Neuronal stem cell (in vitro differentiated cells): Measurements from ENCODE around the gene FUT3.

Experiments
- DNase-seq: peaks from one replicate; pipeline ENCODE4 v3.0.0-alpha.2; 2013; ENCODE audit warnings: low spot score
- H2AFZ ChIP-seq: one replicate; pipeline ENCODE4 v1.6.1; 2013; ENCODE audit warnings: mild to moderate bottlenecking, low read length, inconsistent platforms
- H2AK5ac ChIP-seq: 2 replicates; pipeline ENCODE4 v1.6.1; 2013; ENCODE audit warnings: low read depth, mild to moderate bottlenecking, inconsistent platforms, low read length, moderate library complexity, mixed read lengths
- H2BK120ac ChIP-seq: 2 replicates; pipeline ENCODE4 v1.6.1; 2013; ENCODE audit warnings: low read depth, mild to moderate bottlenecking, inconsistent platforms, low read length, moderate library complexity, mixed read lengths
- H2BK12ac ChIP-seq: one replicate; pipeline ENCODE4 v1.6.1; 2013; ENCODE audit warnings: low read length, inconsistent platforms
- H2BK15ac ChIP-seq: 2 replicates; pipeline ENCODE4 v1.6.1; 2013; ENCODE audit warnings: mild to moderate bottlenecking, low read length, inconsistent platforms, mixed read lengths
- H2BK5ac ChIP-seq: one replicate; pipeline ENCODE4 v1.6.1; 2013; ENCODE audit warnings: inconsistent platforms, mild to moderate bottlenecking, low read length, moderate library complexity
- H3K14ac ChIP-seq: one replicate; pipeline ENCODE4 v1.6.1; 2013; ENCODE audit warnings: low read length, inconsistent platforms
- H3K18ac ChIP-seq: 2 replicates; pipeline ENCODE4 v1.6.1; 2013; ENCODE audit warnings: low read length, inconsistent platforms
- H3K23ac ChIP-seq: 2 replicates; pipeline ENCODE4 v1.6.1; 2013; ENCODE audit warnings: low read depth, mild to moderate bottlenecking, mixed read lengths, low read length, inconsistent platforms; ENCODE audit not compliant: poor library complexity
- H3K27ac ChIP-seq: replicated peaks from 3 replicates; pipeline ENCODE4 v1.5.1; 2013; ENCODE audit warnings: low read length, inconsistent platforms
- H3K27me3 ChIP-seq, 3 experiments: 2 replicates each; pipeline ENCODE4 v1.6.1; 2013; ENCODE audit warnings: low read length in 3 of 3, mild to moderate bottlenecking in 2 of 3, inconsistent platforms in 1 of 3, low read depth in 1 of 3, mixed read lengths in 1 of 3, moderate library complexity in 1 of 3; ENCODE audit not compliant: control insufficient read depth in 3 of 3, insufficient read depth in 3 of 3
- H3K36me3 ChIP-seq, 2 donors: replicated peaks in 1 of 2; 2 replicates each; pipeline ENCODE4 v1.6.1; 2013; ENCODE audit warnings: low read length in 2 of 2; ENCODE audit not compliant: control insufficient read depth in 2 of 2, insufficient read depth in 2 of 2
- H3K4ac ChIP-seq: 2 replicates; pipeline ENCODE4 v1.6.1; 2013; ENCODE audit warnings: inconsistent platforms, mild to moderate bottlenecking, low read length, moderate library complexity
- H3K4me1 ChIP-seq, 2 donors: 1 replicate in 1 of 2; 2 replicates in 1 of 2; pipeline ENCODE4 v1.6.1; 2013; ENCODE audit warnings: low read length in 2 of 2, low read depth in 1 of 2; ENCODE audit not compliant: control insufficient read depth in 2 of 2, insufficient read depth in 1 of 2
- H3K4me2 ChIP-seq: one replicate; pipeline ENCODE4 v1.6.1; 2013; ENCODE audit warnings: mild to moderate bottlenecking, low read length, inconsistent platforms; ENCODE audit not compliant: insufficient read depth, poor library complexity, severe bottlenecking
- H3K4me3 ChIP-seq, 2 donors: 2 replicates each; pipeline ENCODE4 v1.5.1; 2013; ENCODE audit warnings: low read length in 2 of 2, mild to moderate bottlenecking in 2 of 2, inconsistent platforms in 1 of 2, moderate library complexity in 1 of 2
- H3K79me1 ChIP-seq: one replicate; pipeline ENCODE4 v1.6.1; 2013; ENCODE audit warnings: low read depth, mild to moderate bottlenecking, inconsistent platforms, low read length, moderate library complexity
- H3K9ac ChIP-seq: one replicate; pipeline ENCODE4 v1.6.1; 2013; ENCODE audit warnings: mild to moderate bottlenecking, low read depth, low read length, inconsistent platforms; ENCODE audit not compliant: poor library complexity
- H3K9me3 ChIP-seq, 2 donors: replicated peaks in 1 of 2; 2 replicates each; pipeline versions ENCODE3 to v1.6.1; 2013; ENCODE audit warnings: low read length in 2 of 2, mild to moderate bottlenecking in 2 of 2, inconsistent platforms in 1 of 2, low read depth in 1 of 2, mixed read lengths in 1 of 2, moderate library complexity in 1 of 2; ENCODE audit not compliant: control insufficient read depth in 2 of 2, insufficient read depth in 1 of 2
- H4K8ac ChIP-seq: one replicate; pipeline ENCODE4 v1.6.1; 2013; ENCODE audit warnings: low read depth, mild to moderate bottlenecking, inconsistent platforms, low read length, moderate library complexity
- H4K91ac ChIP-seq: one replicate; pipeline ENCODE4 v1.6.1; 2013; ENCODE audit warnings: low read length, low read depth, mild to moderate bottlenecking, inconsistent platforms; ENCODE audit not compliant: poor library complexity
- WGBS, 2 donors: extraction: QIAGEN DNeasy Blood & Tissue Kit; methylation state at CpG; one replicate each; pipeline ENCODE4 v1.1.7; 2013; ENCODE audit warnings: missing lambda C conversion rate in 2 of 2, mixed read lengths in 1 of 2; ENCODE audit not compliant: insufficient read length in 2 of 2, insufficient replicate concordance in 1 of 2; ENCODE audit errors: extremely low coverage in 2 of 2; 5-methylcytosine and 5-hydroxymethylcytosine counted together

FUT3 gene

GRCh38 chr19:5881543-5882299, 30.5 kb upstream of the FUT3 start:
- H3K27me3 ChIP-seq = no peaks in the 10 kb centered on the region
- DNase-seq = no peak
- no peak overlapping the region for H2AK5ac ChIP-seq
- no peak overlapping the region for H3K9ac ChIP-seq
- no peak overlapping the region for H3K4ac ChIP-seq
- H4K91ac ChIP-seq = no peak overlapping the region
- H3K4me3 ChIP-seq = no peak overlapping the region
- H2BK12ac ChIP-seq = no peak overlapping the region
- no peak overlapping the region for H2AFZ ChIP-seq
- peak overlapping the region; percentile 85 for H3K23ac ChIP-seq
- peak overlapping the region; percentile 17 for H3K18ac ChIP-seq
- no peak overlapping the region for H2BK5ac ChIP-seq
- no peak overlapping the region for H2BK15ac ChIP-seq
- no peaks in the 10 kb centered on the region for H3K79me1 ChIP-seq
- no peaks in the 10 kb centered on the region for H3K36me3 ChIP-seq
- H4K8ac ChIP-seq = no peak overlapping the region
- no peak overlapping the region for H2BK120ac ChIP-seq
- no peaks in the 10 kb centered on the region for H3K9me3 ChIP-seq
- H3K4me1 ChIP-seq = peaks cover 15 to 20% of the 10 kb centered on the region in 2 donors
- H3K27ac ChIP-seq = no peak overlapping the region
- WGBS, 2 donors = no CpG with 5 or more reads among the region's 19 CpGs
- H3K4me2 ChIP-seq = no peak overlapping the region
- H3K14ac ChIP-seq = no peak overlapping the region

- Histone ChIP-seq H4K8ac (no peak overlapping the region), H3K36me3 (no peaks in the 10 kb centered on the region), H2AFZ (peak overlapping the region; percentile 58), H2BK15ac (no peak overlapping the region), H2BK5ac (no peak overlapping the region), H2BK120ac (no peak overlapping the region), H3K4me1 (peaks cover 19 to 20% of the 10 kb centered on the region in 2 donors), H3K23ac (no peak overlapping the region), H3K27ac (no peak overlapping the region), H3K4me2 (no peak overlapping the region), H3K14ac (no peak overlapping the region), H3K4ac (no peak overlapping the region), H4K91ac (no peak overlapping the region), H2BK12ac (no peak overlapping the region), H3K4me3 (no peak overlapping the region), H3K9ac (no peak overlapping the region), H3K79me1 (no peaks in the 10 kb centered on the region), H2AK5ac (peak overlapping the region; percentile 32), H3K9me3 (no peaks in the 10 kb centered on the region), H3K18ac (peak overlapping the region; percentile 48), H3K27me3 (no peaks in the 10 kb centered on the region)
- WGBS, 2 donors = no CpG with 5 or more reads among the region's 15 CpGs
- DNase-seq = no peak
These were observed 29.4 kb upstream of the FUT3 start for GRCh38 chr19:5880604-5881078.

GRCh38 chr19:5880196-5880595, 28.9 kb upstream of the FUT3 start:
- Histone ChIP-seq H2BK5ac (no peak overlapping the region), H2BK12ac (no peak overlapping the region), H3K27me3 (no peaks in the 10 kb centered on the region), H2AK5ac (peak overlapping the region; percentile 32), H3K9ac (no peak overlapping the region), H3K9me3 (no peaks in the 10 kb centered on the region), H2BK15ac (no peak overlapping the region), H4K8ac (no peak overlapping the region), H3K27ac (no peak overlapping the region), H3K23ac (no peak overlapping the region), H3K4ac (no peak overlapping the region), H3K4me2 (no peak overlapping the region), H2AFZ (peak overlapping the region; percentile 58), H3K36me3 (no peaks in the 10 kb centered on the region), H2BK120ac (no peak overlapping the region), H3K4me3 (no peak overlapping the region), H3K4me1 (peaks cover 20% of the 10 kb centered on the region in 2 donors), H4K91ac (no peak overlapping the region), H3K79me1 (no peaks in the 10 kb centered on the region), H3K18ac (peak overlapping the region; percentile 24), H3K14ac (no peak overlapping the region)
- no peak for DNase-seq
- no CpG with 5 or more reads among the region's 6 CpGs for WGBS, 2 donors

GRCh38 chr19:5877882-5878281, 26.6 kb upstream of the FUT3 start:
- no peak overlapping the region for H2BK12ac ChIP-seq
- H4K91ac ChIP-seq = no peak overlapping the region
- no peak overlapping the region for H4K8ac ChIP-seq
- no peak overlapping the region for H3K14ac ChIP-seq
- H2AK5ac ChIP-seq = peak overlapping the region; percentile 94
- no CpG with 5 or more reads among the region's 9 CpGs for WGBS, 2 donors
- no peaks in the 10 kb centered on the region for H3K27me3 ChIP-seq
- peaks cover 20 to 21% of the 10 kb centered on the region in 2 donors for H3K4me1 ChIP-seq
- H3K4me2 ChIP-seq = no peak overlapping the region
- H3K9ac ChIP-seq = no peak overlapping the region
- DNase-seq = peak; percentile 23
- H3K4me3 ChIP-seq = no peak overlapping the region
- no peak overlapping the region for H2BK5ac ChIP-seq
- H3K36me3 ChIP-seq = no peaks in the 10 kb centered on the region
- no peaks in the 10 kb centered on the region for H3K79me1 ChIP-seq
- no peak overlapping the region for H2AFZ ChIP-seq
- H3K27ac ChIP-seq = peak overlapping the region; percentile 71
- H3K23ac ChIP-seq = no peak overlapping the region
- H2BK15ac ChIP-seq = peak overlapping the region; percentile 30
- H3K4ac ChIP-seq = no peak overlapping the region
- H3K18ac ChIP-seq = peak overlapping the region; percentile 35
- H2BK120ac ChIP-seq = no peak overlapping the region
- peaks cover 0 to 2% of the 10 kb centered on the region in 2 donors for H3K9me3 ChIP-seq
